Measurements from ENCODE around the gene NPSR1. TPM values are rescaled to one million over a fixed set of nuclear protein-coding genes. Genes with fewer than 3 reads are reported as not detected.

NPSR1 gene
- total and polyA plus RNA-seq, 4 donors, result not detected

DNA sequence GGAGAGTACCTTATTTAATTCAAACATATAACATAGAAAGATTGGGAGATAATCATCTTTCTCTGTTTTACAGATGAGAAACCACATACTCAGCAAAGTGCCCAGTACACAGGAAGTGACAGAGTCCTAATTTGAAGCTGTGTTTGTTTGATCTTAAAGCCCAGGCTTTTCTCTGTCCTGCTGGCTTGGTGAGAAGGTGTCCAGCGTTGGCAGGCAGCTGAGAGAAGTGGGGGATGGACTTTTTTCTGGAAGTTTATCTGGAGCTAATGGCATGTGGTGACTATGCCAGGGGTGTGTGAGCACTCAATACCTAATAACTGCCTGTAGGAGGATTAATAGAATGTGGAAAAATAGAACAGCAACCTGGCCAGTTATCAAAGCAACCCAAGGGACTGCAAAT lies 60.8 kb downstream of the NPSR1 start:
- Histone ChIP-seq H3K27ac (ENCODE audit: low read depth in 1 of 2, low read length in 2 of 2) (no peak overlapping the region), H3K27me3 (ENCODE audit: control insufficient read depth in 4 of 4, insufficient read depth in 4 of 4, low read length in 3 of 4) (no peaks in the 10 kb centered on the region), H3K4me3 (ENCODE audit: low read depth in 1 of 3, low read length in 3 of 3) (no peak overlapping the region), H3K36me3 (ENCODE audit: control insufficient read depth in 4 of 4, insufficient read depth in 3 of 4, low read depth in 1 of 4, low read length in 3 of 4) (no peaks in the 10 kb centered on the region), H3K9me3 (ENCODE audit: control insufficient read depth in 4 of 4, low read length in 3 of 4) (no peaks in the 10 kb centered on the region), H3K4me1 (ENCODE audit: control insufficient read depth in 4 of 4, insufficient read depth in 4 of 4, low read length in 3 of 4) (no peaks in the 10 kb centered on the region), H3K9ac (ENCODE audit: low read depth in 1 of 2, low read length in 2 of 2) (no peak overlapping the region)
- DNase-seq (ENCODE audit: low spot score), result no peak
- 14% methylated on average over 1 of the region's 1 CpG for WGBS
- TF ChIP-seq, protein P1, sequence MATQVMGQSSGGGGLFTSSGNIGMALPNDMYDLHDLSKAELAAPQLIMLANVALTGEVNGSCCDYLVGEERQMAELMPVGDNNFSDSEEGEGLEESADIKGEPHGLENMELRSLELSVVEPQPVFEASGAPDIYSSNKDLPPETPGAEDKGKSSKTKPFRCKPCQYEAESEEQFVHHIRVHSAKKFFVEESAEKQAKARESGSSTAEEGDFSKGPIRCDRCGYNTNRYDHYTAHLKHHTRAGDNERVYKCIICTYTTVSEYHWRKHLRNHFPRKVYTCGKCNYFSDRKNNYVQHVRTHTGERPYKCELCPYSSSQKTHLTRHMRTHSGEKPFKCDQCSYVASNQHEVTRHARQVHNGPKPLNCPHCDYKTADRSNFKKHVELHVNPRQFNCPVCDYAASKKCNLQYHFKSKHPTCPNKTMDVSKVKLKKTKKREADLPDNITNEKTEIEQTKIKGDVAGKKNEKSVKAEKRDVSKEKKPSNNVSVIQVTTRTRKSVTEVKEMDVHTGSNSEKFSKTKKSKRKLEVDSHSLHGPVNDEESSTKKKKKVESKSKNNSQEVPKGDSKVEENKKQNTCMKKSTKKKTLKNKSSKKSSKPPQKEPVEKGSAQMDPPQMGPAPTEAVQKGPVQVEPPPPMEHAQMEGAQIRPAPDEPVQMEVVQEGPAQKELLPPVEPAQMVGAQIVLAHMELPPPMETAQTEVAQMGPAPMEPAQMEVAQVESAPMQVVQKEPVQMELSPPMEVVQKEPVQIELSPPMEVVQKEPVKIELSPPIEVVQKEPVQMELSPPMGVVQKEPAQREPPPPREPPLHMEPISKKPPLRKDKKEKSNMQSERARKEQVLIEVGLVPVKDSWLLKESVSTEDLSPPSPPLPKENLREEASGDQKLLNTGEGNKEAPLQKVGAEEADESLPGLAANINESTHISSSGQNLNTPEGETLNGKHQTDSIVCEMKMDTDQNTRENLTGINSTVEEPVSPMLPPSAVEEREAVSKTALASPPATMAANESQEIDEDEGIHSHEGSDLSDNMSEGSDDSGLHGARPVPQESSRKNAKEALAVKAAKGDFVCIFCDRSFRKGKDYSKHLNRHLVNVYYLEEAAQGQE (IDR thresholded peaks at IDR 0.05), result no peak
- TF ChIP-seq RXRA (IDR thresholded peaks at IDR 0.05) (no peak), EGR1 (IDR thresholded peaks at IDR 0.05; ENCODE audit: low read depth in 2 of 2) (no peak), YY1 (IDR thresholded peaks at IDR 0.05) (no peak), TAF1 (conservative IDR thresholded peaks at IDR 0.05) (no peak), SP1 (IDR thresholded peaks at IDR 0.05) (no peak), HNF4G (IDR thresholded peaks at IDR 0.05) (no peak)
- TF ChIP-seq, protein P2, sequence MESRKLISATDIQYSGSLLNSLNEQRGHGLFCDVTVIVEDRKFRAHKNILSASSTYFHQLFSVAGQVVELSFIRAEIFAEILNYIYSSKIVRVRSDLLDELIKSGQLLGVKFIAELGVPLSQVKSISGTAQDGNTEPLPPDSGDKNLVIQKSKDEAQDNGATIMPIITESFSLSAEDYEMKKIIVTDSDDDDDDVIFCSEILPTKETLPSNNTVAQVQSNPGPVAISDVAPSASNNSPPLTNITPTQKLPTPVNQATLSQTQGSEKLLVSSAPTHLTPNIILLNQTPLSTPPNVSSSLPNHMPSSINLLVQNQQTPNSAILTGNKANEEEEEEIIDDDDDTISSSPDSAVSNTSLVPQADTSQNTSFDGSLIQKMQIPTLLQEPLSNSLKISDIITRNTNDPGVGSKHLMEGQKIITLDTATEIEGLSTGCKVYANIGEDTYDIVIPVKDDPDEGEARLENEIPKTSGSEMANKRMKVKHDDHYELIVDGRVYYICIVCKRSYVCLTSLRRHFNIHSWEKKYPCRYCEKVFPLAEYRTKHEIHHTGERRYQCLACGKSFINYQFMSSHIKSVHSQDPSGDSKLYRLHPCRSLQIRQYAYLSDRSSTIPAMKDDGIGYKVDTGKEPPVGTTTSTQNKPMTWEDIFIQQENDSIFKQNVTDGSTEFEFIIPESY (IDR thresholded peaks at IDR 0.05), result no peak
- TF ChIP-seq, protein P3, sequence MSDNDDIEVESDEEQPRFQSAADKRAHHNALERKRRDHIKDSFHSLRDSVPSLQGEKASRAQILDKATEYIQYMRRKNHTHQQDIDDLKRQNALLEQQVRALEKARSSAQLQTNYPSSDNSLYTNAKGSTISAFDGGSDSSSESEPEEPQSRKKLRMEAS (IDR thresholded peaks at IDR 0.05), result no peak

DNA sequence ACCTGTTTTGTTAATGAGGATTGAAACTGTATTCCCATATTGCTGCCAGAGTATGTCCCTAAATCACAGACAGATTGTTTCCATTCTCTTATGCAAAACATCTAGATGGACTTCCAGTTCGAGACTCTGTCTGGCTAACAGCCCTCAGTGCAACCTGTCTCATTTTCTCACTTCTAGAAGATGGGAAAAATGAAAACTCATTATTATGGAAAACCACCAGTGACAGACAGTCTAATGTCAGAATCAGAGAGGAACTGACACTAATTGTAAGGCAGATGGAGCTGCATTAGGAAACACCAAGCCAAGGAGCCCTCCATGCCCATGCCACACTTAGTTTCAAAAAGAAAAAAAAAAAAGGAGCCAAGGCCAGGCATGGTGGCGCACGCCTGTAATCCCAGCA lies 61.6 kb downstream of the NPSR1 start:
- TF ChIP-seq TAF1 (conservative IDR thresholded peaks at IDR 0.05) (no peak), EGR1 (IDR thresholded peaks at IDR 0.05; ENCODE audit: low read depth in 2 of 2) (no peak), HNF4G (IDR thresholded peaks at IDR 0.05) (no peak), HNF4A (conservative IDR thresholded peaks at IDR 0.05) (no peak), YY1 (IDR thresholded peaks at IDR 0.05) (no peak), GABPA (IDR thresholded peaks at IDR 0.05 in 1 of 2, conservative IDR thresholded peaks at IDR 0.05 in 1 of 2) (no peak), RXRA (IDR thresholded peaks at IDR 0.05) (no peak)
- TF ChIP-seq, protein P3 (IDR thresholded peaks at IDR 0.05), result no peak
- TF ChIP-seq, protein P4, sequence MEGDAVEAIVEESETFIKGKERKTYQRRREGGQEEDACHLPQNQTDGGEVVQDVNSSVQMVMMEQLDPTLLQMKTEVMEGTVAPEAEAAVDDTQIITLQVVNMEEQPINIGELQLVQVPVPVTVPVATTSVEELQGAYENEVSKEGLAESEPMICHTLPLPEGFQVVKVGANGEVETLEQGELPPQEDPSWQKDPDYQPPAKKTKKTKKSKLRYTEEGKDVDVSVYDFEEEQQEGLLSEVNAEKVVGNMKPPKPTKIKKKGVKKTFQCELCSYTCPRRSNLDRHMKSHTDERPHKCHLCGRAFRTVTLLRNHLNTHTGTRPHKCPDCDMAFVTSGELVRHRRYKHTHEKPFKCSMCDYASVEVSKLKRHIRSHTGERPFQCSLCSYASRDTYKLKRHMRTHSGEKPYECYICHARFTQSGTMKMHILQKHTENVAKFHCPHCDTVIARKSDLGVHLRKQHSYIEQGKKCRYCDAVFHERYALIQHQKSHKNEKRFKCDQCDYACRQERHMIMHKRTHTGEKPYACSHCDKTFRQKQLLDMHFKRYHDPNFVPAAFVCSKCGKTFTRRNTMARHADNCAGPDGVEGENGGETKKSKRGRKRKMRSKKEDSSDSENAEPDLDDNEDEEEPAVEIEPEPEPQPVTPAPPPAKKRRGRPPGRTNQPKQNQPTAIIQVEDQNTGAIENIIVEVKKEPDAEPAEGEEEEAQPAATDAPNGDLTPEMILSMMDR (IDR thresholded peaks at IDR 0.05; ENCODE audit: low read depth, low read length, missing input control), result no peak
- TF ChIP-seq, protein P5, sequence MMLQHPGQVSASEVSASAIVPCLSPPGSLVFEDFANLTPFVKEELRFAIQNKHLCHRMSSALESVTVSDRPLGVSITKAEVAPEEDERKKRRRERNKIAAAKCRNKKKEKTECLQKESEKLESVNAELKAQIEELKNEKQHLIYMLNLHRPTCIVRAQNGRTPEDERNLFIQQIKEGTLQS (IDR thresholded peaks at IDR 0.05), result no peak
- TF ChIP-seq, protein P2 (IDR thresholded peaks at IDR 0.05), result no peak
- Histone ChIP-seq H3K36me3 (ENCODE audit: control insufficient read depth in 4 of 4, insufficient read depth in 3 of 4, low read depth in 1 of 4, low read length in 3 of 4) (no peaks in the 10 kb centered on the region), H3K9me3 (ENCODE audit: control insufficient read depth in 4 of 4, low read length in 3 of 4) (no peaks in the 10 kb centered on the region), H3K9ac (ENCODE audit: low read depth in 1 of 2, low read length in 2 of 2) (no peak overlapping the region), H3K27me3 (ENCODE audit: control insufficient read depth in 4 of 4, insufficient read depth in 4 of 4, low read length in 3 of 4) (no peaks in the 10 kb centered on the region), H3K4me3 (ENCODE audit: low read depth in 1 of 3, low read length in 3 of 3) (no peak overlapping the region), H3K27ac (ENCODE audit: low read depth in 1 of 2, low read length in 2 of 2) (no peak overlapping the region), H3K4me1 (ENCODE audit: control insufficient read depth in 4 of 4, insufficient read depth in 4 of 4, low read length in 3 of 4) (no peaks in the 10 kb centered on the region)
- WGBS, result 96% methylated on average over 3 of the region's 3 CpGs
- no peak for DNase-seq (ENCODE audit: low spot score)
